Measurements from ENCODE around the gene NADK2. TPM values are rescaled to one million over a fixed set of nuclear protein-coding genes. Genes with fewer than 3 reads are reported as not detected.

The NADK2 gene
- total RNA-seq, 1 donor from 2014 or later: 26.4 TPM

DNA sequence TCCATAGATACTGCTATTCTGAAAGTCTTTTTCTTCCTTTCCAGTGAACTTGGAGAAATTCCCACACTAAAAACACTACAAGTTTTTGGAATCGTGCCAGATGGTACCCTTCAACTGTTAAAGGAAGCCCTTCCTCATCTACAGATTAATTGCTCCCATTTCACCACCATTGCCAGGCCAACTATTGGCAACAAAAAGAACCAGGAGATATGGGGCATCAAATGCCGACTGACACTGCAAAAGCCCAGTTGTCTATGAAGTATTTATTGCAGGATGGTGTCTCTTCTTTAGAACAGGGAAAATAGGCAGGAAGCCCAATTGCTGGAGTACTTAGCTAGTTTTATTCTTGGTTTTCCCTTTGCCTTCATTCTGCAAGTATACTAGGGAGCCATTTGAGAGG is 60.0 kb downstream of the NADK2 start:
- peaks cover 59% of the 10 kb centered on the region for H3K36me3 Mint-ChIP-seq (ENCODE audit: unreplicated experiment)
- peaks cover 5% of the 10 kb centered on the region for H3K9me3 Mint-ChIP-seq (ENCODE audit: unreplicated experiment)
- TF ChIP-seq, protein P1, sequence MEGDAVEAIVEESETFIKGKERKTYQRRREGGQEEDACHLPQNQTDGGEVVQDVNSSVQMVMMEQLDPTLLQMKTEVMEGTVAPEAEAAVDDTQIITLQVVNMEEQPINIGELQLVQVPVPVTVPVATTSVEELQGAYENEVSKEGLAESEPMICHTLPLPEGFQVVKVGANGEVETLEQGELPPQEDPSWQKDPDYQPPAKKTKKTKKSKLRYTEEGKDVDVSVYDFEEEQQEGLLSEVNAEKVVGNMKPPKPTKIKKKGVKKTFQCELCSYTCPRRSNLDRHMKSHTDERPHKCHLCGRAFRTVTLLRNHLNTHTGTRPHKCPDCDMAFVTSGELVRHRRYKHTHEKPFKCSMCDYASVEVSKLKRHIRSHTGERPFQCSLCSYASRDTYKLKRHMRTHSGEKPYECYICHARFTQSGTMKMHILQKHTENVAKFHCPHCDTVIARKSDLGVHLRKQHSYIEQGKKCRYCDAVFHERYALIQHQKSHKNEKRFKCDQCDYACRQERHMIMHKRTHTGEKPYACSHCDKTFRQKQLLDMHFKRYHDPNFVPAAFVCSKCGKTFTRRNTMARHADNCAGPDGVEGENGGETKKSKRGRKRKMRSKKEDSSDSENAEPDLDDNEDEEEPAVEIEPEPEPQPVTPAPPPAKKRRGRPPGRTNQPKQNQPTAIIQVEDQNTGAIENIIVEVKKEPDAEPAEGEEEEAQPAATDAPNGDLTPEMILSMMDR (IDR thresholded peaks at IDR 0.05): no peak
- no peaks in the 10 kb centered on the region for H3K27me3 Mint-ChIP-seq (ENCODE audit: unreplicated experiment)
- no peak overlapping the region for H3K4me3 Mint-ChIP-seq (ENCODE audit: unreplicated experiment)
- no peak for DNase-seq (ENCODE audit: extremely low spot score, unreplicated experiment)
- no peaks in the 10 kb centered on the region for H3K4me1 Mint-ChIP-seq (ENCODE audit: unreplicated experiment)
- H3K27ac Mint-ChIP-seq (ENCODE audit: unreplicated experiment): no peak overlapping the region

DNA sequence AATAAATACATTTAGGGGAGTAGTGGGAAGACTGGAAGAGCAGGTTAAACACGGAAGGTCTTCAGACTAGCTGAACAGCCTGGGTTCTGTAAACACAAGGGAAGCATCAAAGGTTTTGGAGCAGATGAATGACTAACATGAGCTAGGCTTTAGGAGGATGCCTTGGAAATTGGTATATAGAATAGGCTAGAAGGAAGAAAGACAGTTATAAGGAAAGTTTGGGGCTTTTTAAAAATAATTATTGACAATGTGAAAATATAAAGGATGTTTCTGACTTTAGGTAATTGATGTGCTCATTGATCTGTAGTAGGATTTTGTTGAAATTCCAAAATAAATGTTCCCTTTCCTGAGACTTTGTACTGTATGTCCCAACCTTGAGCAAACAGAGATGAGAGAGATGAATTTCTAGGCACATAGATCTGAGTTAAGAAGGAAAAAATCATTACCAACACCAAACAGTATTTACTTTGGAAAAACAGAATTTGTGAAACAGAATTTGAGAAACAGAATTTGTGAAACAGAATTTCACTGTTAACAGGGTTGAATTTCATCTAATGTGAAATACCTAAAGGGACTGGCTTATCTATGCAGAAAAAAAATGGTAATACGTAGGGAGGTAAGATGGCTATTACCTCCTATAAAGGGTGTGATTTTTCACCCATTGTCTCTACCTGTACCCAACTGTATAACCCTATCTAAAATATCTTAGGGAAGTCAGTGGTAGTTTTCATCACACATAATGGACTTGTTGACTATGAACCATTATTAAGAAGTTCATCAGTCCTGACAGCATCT is 61.0 kb downstream of the NADK2 start:
- H3K9me3 Mint-ChIP-seq (ENCODE audit: unreplicated experiment): peaks cover 3% of the 10 kb centered on the region
- H3K27ac Mint-ChIP-seq (ENCODE audit: unreplicated experiment): no peak overlapping the region
- no peak for DNase-seq (ENCODE audit: extremely low spot score, unreplicated experiment)
- no peak overlapping the region for H3K4me3 Mint-ChIP-seq (ENCODE audit: unreplicated experiment)
- no peaks in the 10 kb centered on the region for H3K27me3 Mint-ChIP-seq (ENCODE audit: unreplicated experiment)
- H3K36me3 Mint-ChIP-seq (ENCODE audit: unreplicated experiment): peaks cover 52% of the 10 kb centered on the region
- TF ChIP-seq, protein P1 (IDR thresholded peaks at IDR 0.05): no peak
- H3K4me1 Mint-ChIP-seq (ENCODE audit: unreplicated experiment): no peaks in the 10 kb centered on the region

DNA sequence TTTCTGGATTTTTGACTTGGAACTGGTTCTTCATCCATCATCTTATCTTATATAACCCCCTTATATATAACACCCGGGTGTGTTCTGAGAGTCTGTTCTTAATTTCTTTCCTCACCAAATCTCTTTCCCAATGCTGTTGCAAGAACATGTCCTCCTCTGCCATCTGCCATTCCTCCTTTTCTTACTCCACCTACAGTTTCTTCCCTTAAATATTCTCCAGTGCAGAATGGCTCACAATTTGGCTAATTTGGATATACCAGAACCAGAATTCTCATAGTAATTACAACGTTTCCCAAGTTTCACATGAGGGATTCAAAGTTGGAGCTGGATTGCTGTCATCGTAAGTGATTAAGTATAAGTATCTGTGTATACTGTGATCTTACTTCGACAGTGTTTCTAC is 61.8 kb downstream of the NADK2 start:
- Mint-ChIP-seq H3K27ac (ENCODE audit: unreplicated experiment) (no peak overlapping the region), H3K4me1 (ENCODE audit: unreplicated experiment) (no peaks in the 10 kb centered on the region), H3K4me3 (ENCODE audit: unreplicated experiment) (no peak overlapping the region), H3K27me3 (ENCODE audit: unreplicated experiment) (no peaks in the 10 kb centered on the region), H3K36me3 (ENCODE audit: unreplicated experiment) (peaks cover 47% of the 10 kb centered on the region), H3K9me3 (ENCODE audit: unreplicated experiment) (peaks cover 2% of the 10 kb centered on the region)
- no peak for DNase-seq (ENCODE audit: extremely low spot score, unreplicated experiment)
- TF ChIP-seq, protein P1 (IDR thresholded peaks at IDR 0.05): no peak

DNA sequence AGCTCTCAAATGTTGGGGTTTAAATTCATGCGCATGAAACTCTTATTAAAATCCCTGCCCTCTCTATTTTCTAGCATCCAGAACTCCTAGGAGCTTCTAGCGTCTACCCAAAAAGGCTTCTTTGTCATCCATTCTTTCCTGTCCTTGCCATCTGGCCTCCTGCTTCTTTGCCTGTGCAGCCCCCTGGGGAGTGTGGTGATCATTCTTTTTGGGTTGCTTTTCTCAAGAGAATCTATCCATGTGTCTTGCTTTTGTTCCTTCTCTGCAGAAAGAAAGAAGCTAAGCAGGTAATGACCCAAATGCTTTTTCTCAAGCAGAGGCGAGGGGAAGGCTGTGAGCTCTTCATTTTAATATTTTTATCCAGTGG is 63.2 kb downstream of the NADK2 start:
- no peak overlapping the region for H3K27ac Mint-ChIP-seq (ENCODE audit: unreplicated experiment)

More for the DNA sequence above, 63.2 kb downstream of the NADK2 start:
- Mint-ChIP-seq H3K4me3 (ENCODE audit: unreplicated experiment) (no peak overlapping the region), H3K9me3 (ENCODE audit: unreplicated experiment) (no peaks in the 10 kb centered on the region), H3K36me3 (ENCODE audit: unreplicated experiment) (peaks cover 53% of the 10 kb centered on the region), H3K4me1 (ENCODE audit: unreplicated experiment) (no peaks in the 10 kb centered on the region), H3K27me3 (ENCODE audit: unreplicated experiment) (no peaks in the 10 kb centered on the region)
- TF ChIP-seq, protein P1 (IDR thresholded peaks at IDR 0.05): no peak
- no peak for DNase-seq (ENCODE audit: extremely low spot score, unreplicated experiment)
